ENCODE results near the gene C1orf146.
"Not testable (repeated sequence)": the region's sequence is repeated elsewhere in the genome, so short reads cannot be mapped to it uniquely, and the experiment has no call there.

C1orf146 gene

DNA sequence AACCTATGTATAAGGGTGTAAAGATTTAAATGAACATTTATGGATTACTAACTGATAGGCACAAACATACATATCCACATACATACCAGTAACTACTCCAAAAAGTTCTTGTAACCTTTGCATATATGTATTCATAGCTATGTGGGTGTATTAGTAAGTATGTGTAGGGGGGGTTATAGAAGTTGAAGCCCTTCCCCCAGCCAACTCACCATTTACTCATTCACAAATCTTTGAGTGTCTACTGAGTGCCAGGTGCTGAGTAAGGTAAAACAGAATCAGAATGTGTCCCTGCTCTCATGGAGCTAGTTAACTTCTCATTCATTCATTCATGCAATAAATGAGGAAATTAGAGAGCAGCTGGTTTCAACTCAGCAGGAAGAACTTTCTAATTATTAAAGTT is 1.3 kb downstream of the C1orf146 start:
- DNase-seq (ENCODE audit: extremely low read depth, low read depth) = no peak
- TF ChIP-seq, protein P1, sequence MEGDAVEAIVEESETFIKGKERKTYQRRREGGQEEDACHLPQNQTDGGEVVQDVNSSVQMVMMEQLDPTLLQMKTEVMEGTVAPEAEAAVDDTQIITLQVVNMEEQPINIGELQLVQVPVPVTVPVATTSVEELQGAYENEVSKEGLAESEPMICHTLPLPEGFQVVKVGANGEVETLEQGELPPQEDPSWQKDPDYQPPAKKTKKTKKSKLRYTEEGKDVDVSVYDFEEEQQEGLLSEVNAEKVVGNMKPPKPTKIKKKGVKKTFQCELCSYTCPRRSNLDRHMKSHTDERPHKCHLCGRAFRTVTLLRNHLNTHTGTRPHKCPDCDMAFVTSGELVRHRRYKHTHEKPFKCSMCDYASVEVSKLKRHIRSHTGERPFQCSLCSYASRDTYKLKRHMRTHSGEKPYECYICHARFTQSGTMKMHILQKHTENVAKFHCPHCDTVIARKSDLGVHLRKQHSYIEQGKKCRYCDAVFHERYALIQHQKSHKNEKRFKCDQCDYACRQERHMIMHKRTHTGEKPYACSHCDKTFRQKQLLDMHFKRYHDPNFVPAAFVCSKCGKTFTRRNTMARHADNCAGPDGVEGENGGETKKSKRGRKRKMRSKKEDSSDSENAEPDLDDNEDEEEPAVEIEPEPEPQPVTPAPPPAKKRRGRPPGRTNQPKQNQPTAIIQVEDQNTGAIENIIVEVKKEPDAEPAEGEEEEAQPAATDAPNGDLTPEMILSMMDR (IDR thresholded peaks at IDR 0.05; ENCODE audit: low read depth, low read length) = no peak

DNA sequence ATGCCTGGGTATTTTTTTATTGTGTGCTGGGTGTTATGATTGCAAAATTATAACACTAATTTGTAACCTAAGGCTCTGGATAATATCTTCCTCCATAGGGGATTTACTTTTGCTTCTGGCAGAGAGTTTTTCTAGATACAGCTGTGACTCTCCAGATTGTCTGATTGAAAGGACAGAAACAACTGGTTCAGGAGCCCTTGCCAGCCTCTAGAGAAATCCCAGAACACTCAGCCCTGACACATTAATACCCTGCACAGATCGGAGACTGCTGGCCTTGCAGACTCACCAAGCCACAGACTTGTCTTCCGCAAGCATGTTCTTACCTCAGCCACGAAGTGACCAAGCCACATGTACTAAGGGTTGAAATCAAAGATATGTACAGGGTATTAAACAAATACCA is 10.7 kb downstream of the C1orf146 start:
- TF ChIP-seq, protein P1 (IDR thresholded peaks at IDR 0.05; ENCODE audit: low read depth, low read length) = no peak
- DNase-seq (ENCODE audit: extremely low read depth, low read depth) = no peak

DNA sequence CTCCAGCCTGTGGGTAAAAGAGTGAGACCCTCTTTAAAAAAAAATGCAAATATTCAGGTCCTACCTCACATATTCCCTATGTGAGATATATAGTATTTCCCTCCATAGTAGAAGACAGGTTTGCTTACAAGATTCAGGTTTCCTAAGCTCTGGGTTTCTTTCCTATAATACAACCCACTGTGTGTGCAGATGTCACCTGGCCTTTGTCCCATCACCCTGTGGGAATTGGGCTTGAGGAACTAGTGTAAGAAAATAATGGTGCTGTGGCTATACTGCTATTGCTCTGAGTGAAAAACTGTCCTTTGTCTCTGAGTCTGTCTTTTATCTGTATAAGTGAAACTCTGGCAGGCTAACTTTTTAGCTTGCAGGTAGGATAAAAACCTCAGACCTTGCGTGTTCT is 13.0 kb downstream of the C1orf146 start:
- no peak for DNase-seq (ENCODE audit: extremely low read depth, low read depth)

DNA sequence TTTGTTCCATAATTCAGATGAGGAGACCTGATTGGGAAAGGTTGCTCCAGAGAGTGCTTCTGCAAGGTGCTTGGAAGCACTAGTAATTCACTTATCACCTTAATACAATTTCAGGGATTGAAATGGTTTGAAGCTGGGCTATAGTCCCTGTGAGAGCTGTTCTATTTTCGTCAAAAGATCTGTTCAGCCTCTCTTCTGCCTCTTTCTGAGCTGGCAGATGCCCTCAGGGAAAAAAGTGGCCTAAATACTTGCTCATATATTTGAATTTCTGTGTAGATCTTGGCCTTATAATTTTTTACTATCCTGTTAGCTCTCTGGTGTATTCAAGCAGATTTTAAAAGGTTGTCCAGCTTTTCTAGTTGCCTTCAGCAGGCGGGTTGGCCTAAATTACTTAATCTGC is 22.3 kb downstream of the C1orf146 start:
- TF ChIP-seq, protein P1 (IDR thresholded peaks at IDR 0.05; ENCODE audit: low read depth, low read length) = no peak
- DNase-seq (ENCODE audit: extremely low read depth, low read depth) = no peak

More for the DNA sequence above, 13.0 kb downstream of the C1orf146 start:
- TF ChIP-seq, protein P1 (IDR thresholded peaks at IDR 0.05; ENCODE audit: low read depth, low read length) = no peak

DNA sequence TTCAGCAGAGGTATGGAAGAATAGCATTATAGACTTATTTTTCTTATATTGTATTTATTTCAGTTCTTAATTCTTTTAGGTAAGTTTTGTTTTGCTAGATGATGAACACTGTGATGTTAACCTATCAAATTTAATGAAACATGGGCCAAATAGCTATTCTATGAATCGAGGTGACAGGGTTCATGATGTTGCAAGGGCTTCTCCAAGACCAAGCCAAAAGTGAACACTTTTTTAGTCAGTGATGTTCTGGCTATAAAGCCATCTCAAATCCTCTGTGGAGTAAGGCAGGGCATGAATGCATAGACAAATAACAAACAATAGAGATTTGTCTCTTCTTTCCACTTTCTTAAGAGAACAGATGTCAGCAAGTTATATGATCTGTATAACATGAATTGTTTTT is 26.7 kb downstream of the C1orf146 start:
- no peak for DNase-seq (ENCODE audit: extremely low read depth, low read depth)
- TF ChIP-seq, protein P1 (IDR thresholded peaks at IDR 0.05; ENCODE audit: low read depth, low read length) = no peak

DNA sequence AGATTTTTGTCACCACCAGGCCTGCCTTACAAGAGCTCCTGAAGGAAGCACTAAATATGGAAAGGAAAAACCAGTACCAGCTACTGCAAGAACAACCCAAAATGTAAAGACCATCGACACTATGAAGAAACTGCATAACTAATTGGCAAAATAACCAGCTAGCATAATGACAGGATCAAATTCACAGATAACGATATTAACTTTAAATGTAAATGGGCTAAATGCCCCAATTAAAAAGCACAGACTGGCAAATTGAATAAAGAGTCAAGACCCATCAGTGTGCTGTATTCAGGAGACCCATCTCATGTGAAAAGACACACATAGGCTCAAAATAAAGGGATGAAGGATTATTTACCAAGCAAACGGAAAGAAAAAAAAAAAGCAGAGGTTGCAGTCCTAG is 37.0 kb downstream of the C1orf146 start:
- DNase-seq (ENCODE audit: extremely low read depth, low read depth) = not testable (repeated sequence)

DNA sequence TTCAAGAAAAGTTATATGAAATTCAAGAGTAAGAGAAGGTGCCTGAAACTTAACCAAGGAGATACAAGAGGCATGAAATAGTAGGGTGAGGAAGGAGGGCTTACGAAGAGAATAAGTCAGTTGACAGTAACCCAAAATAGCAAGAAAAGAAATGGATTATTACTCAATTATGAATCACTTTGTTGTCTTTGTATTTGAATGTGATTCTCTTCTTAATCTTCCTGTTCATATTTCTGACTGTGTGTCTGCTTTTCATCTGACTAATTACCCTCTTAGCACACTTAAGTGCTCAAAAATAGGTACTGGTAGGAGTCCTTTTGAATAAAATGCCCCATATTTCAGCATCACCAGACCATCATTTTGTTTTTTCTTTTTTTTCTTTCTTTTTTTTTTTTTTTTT is 41.6 kb downstream of the C1orf146 start:
- TF ChIP-seq, protein P1 (IDR thresholded peaks at IDR 0.05; ENCODE audit: low read depth, low read length) = no peak
- DNase-seq (ENCODE audit: extremely low read depth, low read depth) = no peak

DNA sequence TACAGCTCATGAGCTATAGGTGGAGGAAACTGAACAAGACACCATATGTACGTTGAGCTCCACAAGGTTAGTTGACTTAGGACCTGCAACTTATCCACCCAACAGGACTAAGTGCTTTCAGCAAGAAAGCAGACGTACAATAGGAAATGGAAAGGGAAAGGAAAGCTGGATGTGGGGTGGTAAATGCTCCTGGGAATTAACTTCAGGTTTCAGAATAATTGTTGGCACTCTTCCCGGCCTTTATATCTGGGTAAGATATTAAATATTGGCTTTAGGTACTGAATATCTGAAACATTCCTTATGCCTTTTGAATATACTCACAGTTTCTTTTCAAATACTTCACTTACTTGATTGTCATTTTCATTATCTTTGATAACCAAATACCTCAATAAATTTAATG is 44.8 kb downstream of the C1orf146 start:
- TF ChIP-seq, protein P1 (IDR thresholded peaks at IDR 0.05; ENCODE audit: low read depth, low read length) = no peak
- DNase-seq (ENCODE audit: extremely low read depth, low read depth) = no peak

Data from AG09319 (cell line).